KMS-11 (cell line): Measurements from ENCODE around the gene LRRC3C.
A peak's percentile ranks its signal among the peaks of the same experiment; 100 is the strongest.

Experiments
- H2AFZ ChIP-seq: fragments of 200-600 bp; sonication (generic); 2 replicates; pipeline ENCODE4 v1.6.1; 2016; ENCODE audit warnings: antibody characterized with exemption, mixed run types, low read depth
- H3K27ac ChIP-seq: fragments of 200-600 bp; sonication (generic); 2 replicates; pipeline ENCODE4 v1.6.1; 2016; ENCODE audit warnings: mild to moderate bottlenecking, mixed run types
- H3K27me3 ChIP-seq: fragments of 200-600 bp; sonication (generic); 2 replicates; pipeline ENCODE4 v1.6.1; 2017; ENCODE audit warnings: mild to moderate bottlenecking, low read depth, mixed run types, moderate library complexity; ENCODE audit not compliant: insufficient read depth
- H3K36me3 ChIP-seq: fragments of 200-600 bp; sonication (generic); 2 replicates; pipeline ENCODE4 v1.6.1; 2017; ENCODE audit warnings: mild to moderate bottlenecking, mixed run types; ENCODE audit not compliant: insufficient read depth
- H3K4me1 ChIP-seq: fragments of 200-600 bp; sonication (generic); 2 replicates; pipeline ENCODE4 v1.6.1; 2016; ENCODE audit warnings: mild to moderate bottlenecking, low read depth, mixed run types; ENCODE audit not compliant: poor library complexity, severe bottlenecking
- H3K4me2 ChIP-seq: fragments of 200-600 bp; sonication (generic); 2 replicates; pipeline ENCODE4 v1.7.0; 2016; ENCODE audit warnings: mild to moderate bottlenecking, mixed run types
- H3K4me3 ChIP-seq: fragments of 200-600 bp; sonication (generic); IDR thresholded peaks from 2 replicates; pipeline ENCODE4 v1.6.1; 2017; ENCODE audit warnings: low read depth, low read length, mixed read lengths; ENCODE audit not compliant: insufficient read depth
- H3K79me2 ChIP-seq: fragments of 200-600 bp; sonication (generic); 2 replicates; pipeline ENCODE4 v1.6.1; 2016; ENCODE audit warnings: low read depth, mixed run types; ENCODE audit not compliant: insufficient read depth
- H3K9ac ChIP-seq: fragments of 200-600 bp; sonication (generic); 2 replicates; pipeline ENCODE4 v1.6.1; 2016; ENCODE audit warnings: mild to moderate bottlenecking, mixed run types
- H4K20me1 ChIP-seq: fragments of 200-600 bp; sonication (generic); 2 replicates; pipeline ENCODE4 v1.6.1; 2016; ENCODE audit warnings: mild to moderate bottlenecking, mixed run types; ENCODE audit not compliant: insufficient read depth
- CTCF ChIP-seq: fragments of 200-600 bp; sonication (generic); conservative IDR thresholded peaks from 2 replicates; pipeline ENCODE4 v1.6.1; 2017; ENCODE audit warnings: low read depth, mild to moderate bottlenecking, antibody characterized with exemption, low read length, moderate library complexity, mixed read lengths

The LRRC3C gene

GRCh38 chr17:39925282-39926134 lies 2.0 kb upstream of the LRRC3C start:
- Histone ChIP-seq H3K27ac (peak overlapping the region; percentile 97), H4K20me1 (no peaks in the 10 kb centered on the region; the same call in 1 of the 2 replicates), H3K79me2 (peaks cover 46% of the 10 kb centered on the region), H3K4me3 (no peak overlapping the region), H3K4me2 (peak overlapping the region; percentile 75), H3K27me3 (no peaks in the 10 kb centered on the region), H2AFZ (no peak overlapping the region), H3K4me1 (peaks cover 67% of the 10 kb centered on the region), H3K9ac (peak overlapping the region; percentile 91), H3K36me3 (peaks cover 11% of the 10 kb centered on the region; the same call in 1 of the 2 replicates)
- TF ChIP-seq CTCF: no peak

GRCh38 chr17:39926135-39926587 lies 1.4 kb upstream of the LRRC3C start:
- H3K4me1 ChIP-seq: peaks cover 67% of the 10 kb centered on the region
- H3K4me3 ChIP-seq: no peak overlapping the region
- no peaks in the 10 kb centered on the region for H3K27me3 ChIP-seq
- no peak overlapping the region for H2AFZ ChIP-seq
- peak overlapping the region; percentile 97 for H3K27ac ChIP-seq
- TF ChIP-seq CTCF: no peak
- peak overlapping the region; percentile 75 for H3K4me2 ChIP-seq
- peak overlapping the region; percentile 91 for H3K9ac ChIP-seq
- H3K36me3 ChIP-seq: peaks cover 11% of the 10 kb centered on the region; the same call in 1 of the 2 replicates
- peaks cover 46% of the 10 kb centered on the region for H3K79me2 ChIP-seq
- no peaks in the 10 kb centered on the region; the same call in 1 of the 2 replicates for H4K20me1 ChIP-seq

GRCh38 chr17:39926588-39927100 lies 888 bp upstream of the LRRC3C start:
- Histone ChIP-seq H3K4me3 (no peak overlapping the region), H3K4me2 (peak overlapping the region; percentile 75), H3K36me3 (peaks cover 11% of the 10 kb centered on the region; the same call in 1 of the 2 replicates), H3K27ac (peak overlapping the region; percentile 97), H3K79me2 (peaks cover 46% of the 10 kb centered on the region), H3K4me1 (peaks cover 64% of the 10 kb centered on the region), H2AFZ (no peak overlapping the region), H3K27me3 (no peaks in the 10 kb centered on the region), H3K9ac (peak overlapping the region; percentile 91), H4K20me1 (no peaks in the 10 kb centered on the region; the same call in 1 of the 2 replicates)
- TF ChIP-seq CTCF: no peak

GRCh38 chr17:39927929-39928857 lies 661 bp downstream of the LRRC3C start:
- Histone ChIP-seq H3K4me2 (peak overlapping the region; percentile 75), H3K4me1 (peaks cover 58% of the 10 kb centered on the region), H3K36me3 (peaks cover under 1% of the 10 kb centered on the region; the same call in 1 of the 2 replicates), H3K79me2 (peaks cover 42% of the 10 kb centered on the region), H2AFZ (peak overlapping the region; percentile 86), H3K9ac (peak overlapping the region; percentile 91), H4K20me1 (no peaks in the 10 kb centered on the region; the same call in 1 of the 2 replicates), H3K4me3 (peak overlapping the region; percentile 25), H3K27ac (peak overlapping the region; percentile 97), H3K27me3 (no peaks in the 10 kb centered on the region)
- no peak for TF ChIP-seq CTCF
